Measurements from ENCODE around the gene HOXA9. TPM values are rescaled to one million over a fixed set of nuclear protein-coding genes. Genes with fewer than 3 reads are reported as not detected.

HOXA9 gene
- total RNA-seq, 1 donor from 2014 or later, result not detected

DNA sequence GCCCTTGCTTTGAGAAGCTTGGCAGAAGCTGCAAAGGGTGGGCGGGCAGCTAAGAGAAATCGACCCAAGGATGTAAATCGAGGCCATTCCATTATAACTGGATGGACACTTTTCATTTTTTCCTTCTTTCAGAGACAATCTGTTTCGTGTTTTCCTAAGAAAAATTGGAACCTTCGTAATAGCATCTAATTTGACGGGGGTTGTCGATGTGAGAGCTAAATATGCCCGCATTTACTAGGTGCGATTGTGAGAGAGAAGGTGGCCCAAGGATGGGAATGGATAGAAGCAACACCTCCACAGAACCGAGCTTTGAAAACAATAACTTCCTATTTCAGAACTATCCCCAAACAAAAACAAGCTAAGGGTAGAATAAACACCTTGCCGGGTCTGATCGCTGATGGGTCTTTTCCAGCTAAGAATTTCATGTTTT, 33.9 kb downstream of the HOXA9 start:
- no peak for FAIRE-seq

GRCh38 chr7:27130540-27131389, 34.6 kb downstream of the HOXA9 start, which contains the start of gene HOXA4:
HOXA4 (minus strand) TSS chr7:27130757; CDS start chr7:27130733, 24 bp downstream.
- H3K4me3 ChIP-seq (ENCODE audit: insufficient read depth, low read depth, low read length), result peak within 1 kb of the TSS; percentile 46
- no peaks in the 10 kb centered on the region for H3K4me1 Mint-ChIP-seq (ENCODE audit: low read depth, unreplicated experiment)
- no peak for FAIRE-seq
- peak within 1 kb of the TSS; percentile 55 for H3K9ac ChIP-seq (ENCODE audit: low read length)
- no peaks in the 10 kb centered on the region for H3K9me3 ChIP-seq (ENCODE audit: insufficient read depth, low read depth, low read length)
- peak within 1 kb of the TSS; percentile 81 for H3K4me2 ChIP-seq (ENCODE audit: low read length)
- peaks cover 71% of the 10 kb centered on the region for H3K27me3 ChIP-seq (ENCODE audit: insufficient read depth, low read length)
- no peaks in the 10 kb centered on the region for H3K79me2 ChIP-seq (ENCODE audit: insufficient read depth, low read length)
- H3K4me3 Mint-ChIP-seq (ENCODE audit: unreplicated experiment), result no peak within 1 kb of the TSS
- TF ChIP-seq, protein P1, sequence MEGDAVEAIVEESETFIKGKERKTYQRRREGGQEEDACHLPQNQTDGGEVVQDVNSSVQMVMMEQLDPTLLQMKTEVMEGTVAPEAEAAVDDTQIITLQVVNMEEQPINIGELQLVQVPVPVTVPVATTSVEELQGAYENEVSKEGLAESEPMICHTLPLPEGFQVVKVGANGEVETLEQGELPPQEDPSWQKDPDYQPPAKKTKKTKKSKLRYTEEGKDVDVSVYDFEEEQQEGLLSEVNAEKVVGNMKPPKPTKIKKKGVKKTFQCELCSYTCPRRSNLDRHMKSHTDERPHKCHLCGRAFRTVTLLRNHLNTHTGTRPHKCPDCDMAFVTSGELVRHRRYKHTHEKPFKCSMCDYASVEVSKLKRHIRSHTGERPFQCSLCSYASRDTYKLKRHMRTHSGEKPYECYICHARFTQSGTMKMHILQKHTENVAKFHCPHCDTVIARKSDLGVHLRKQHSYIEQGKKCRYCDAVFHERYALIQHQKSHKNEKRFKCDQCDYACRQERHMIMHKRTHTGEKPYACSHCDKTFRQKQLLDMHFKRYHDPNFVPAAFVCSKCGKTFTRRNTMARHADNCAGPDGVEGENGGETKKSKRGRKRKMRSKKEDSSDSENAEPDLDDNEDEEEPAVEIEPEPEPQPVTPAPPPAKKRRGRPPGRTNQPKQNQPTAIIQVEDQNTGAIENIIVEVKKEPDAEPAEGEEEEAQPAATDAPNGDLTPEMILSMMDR (IDR thresholded peaks at IDR 0.05; ENCODE audit: insufficient read depth, low read depth, low read length), result no peak
- peak; percentile 19 for TF ChIP-seq EZH2 (IDR thresholded peaks at IDR 0.05; ENCODE audit: insufficient read depth, low read length)
- peaks cover 88% of the 10 kb centered on the region for H3K27me3 Mint-ChIP-seq (ENCODE audit: low read depth, unreplicated experiment)
- H3K36me3 Mint-ChIP-seq (ENCODE audit: low read depth, unreplicated experiment), result no peaks in the 10 kb centered on the region
- H3K4me1 ChIP-seq (ENCODE audit: insufficient read depth, low read length), result peaks cover under 1% of the 10 kb centered on the region
- no peak within 1 kb of the TSS for H3K27ac Mint-ChIP-seq (ENCODE audit: unreplicated experiment)
- peak within 1 kb of the TSS; percentile 81 for H2AFZ ChIP-seq (ENCODE audit: low read depth, low read length)
- peak; percentile 63 for DNase-seq (ENCODE audit: low read depth)
- H3K27ac ChIP-seq (ENCODE audit: low read depth, low read length), result peak within 1 kb of the TSS; percentile 38
- H3K36me3 ChIP-seq (ENCODE audit: insufficient read depth, low read length), result no peaks in the 10 kb centered on the region
- no peaks in the 10 kb centered on the region for H4K20me1 ChIP-seq (ENCODE audit: insufficient read depth, low read length)
- H3K9me3 Mint-ChIP-seq (ENCODE audit: unreplicated experiment), result peaks cover 27% of the 10 kb centered on the region

More for the DNA sequence above, 33.9 kb downstream of the HOXA9 start:
- Mint-ChIP-seq H3K4me3 (ENCODE audit: unreplicated experiment) (no peak overlapping the region), H3K36me3 (ENCODE audit: low read depth, unreplicated experiment) (no peaks in the 10 kb centered on the region), H3K9me3 (ENCODE audit: unreplicated experiment) (peaks cover 27% of the 10 kb centered on the region), H3K4me1 (ENCODE audit: low read depth, unreplicated experiment) (no peaks in the 10 kb centered on the region), H3K27ac (ENCODE audit: unreplicated experiment) (no peak overlapping the region), H3K27me3 (ENCODE audit: low read depth, unreplicated experiment) (peaks cover 88% of the 10 kb centered on the region)
- no peak for DNase-seq (ENCODE audit: low read depth)
- H3K27ac ChIP-seq (ENCODE audit: low read depth, low read length), result peak overlapping the region; percentile 38
- peak overlapping the region; percentile 81 for H3K4me2 ChIP-seq (ENCODE audit: low read length)
- peak overlapping the region; percentile 46 for H3K4me3 ChIP-seq (ENCODE audit: insufficient read depth, low read depth, low read length)
- peaks cover 6% of the 10 kb centered on the region for H3K4me1 ChIP-seq (ENCODE audit: insufficient read depth, low read length)
- H3K36me3 ChIP-seq (ENCODE audit: insufficient read depth, low read length), result no peaks in the 10 kb centered on the region
- no peaks in the 10 kb centered on the region for H3K9me3 ChIP-seq (ENCODE audit: insufficient read depth, low read depth, low read length)
- no peaks in the 10 kb centered on the region for H3K79me2 ChIP-seq (ENCODE audit: insufficient read depth, low read length)
- TF ChIP-seq, protein P1 (IDR thresholded peaks at IDR 0.05; ENCODE audit: insufficient read depth, low read depth, low read length), result no peak
- peak overlapping the region; percentile 81 for H2AFZ ChIP-seq (ENCODE audit: low read depth, low read length)
- peak overlapping the region; percentile 55 for H3K9ac ChIP-seq (ENCODE audit: low read length)
- H3K27me3 ChIP-seq (ENCODE audit: insufficient read depth, low read length), result peaks cover 78% of the 10 kb centered on the region
- no peaks in the 10 kb centered on the region for H4K20me1 ChIP-seq (ENCODE audit: insufficient read depth, low read length)

Measured in astrocyte (in vitro differentiated cells and primary cell).